K562 (cell line): Measurements from ENCODE around the gene MRPL28. TPM values are rescaled to one million over a fixed set of nuclear protein-coding genes. Genes with fewer than 3 reads are reported as not detected.

ENCODE experiments used
- BCOR ChIP-seq: fragments of 450-650 bp; IDR thresholded peaks from 2 replicates; pipeline ENCODE4 v1.6.1; 2016
- CBFA2T2 ChIP-seq: fragments of 450-650 bp; conservative IDR thresholded peaks from 2 replicates; pipeline ENCODE4 v1.6.1; 2017; ENCODE audit warnings: mild to moderate bottlenecking
- GMEB1 ChIP-seq: fragments of 250-450 bp; sonication (Bioruptor Pico); IDR thresholded peaks from 2 replicates; pipeline ENCODE4 v1.4.0; 2020; ENCODE audit warnings: mild to moderate bottlenecking
- KLF6 ChIP-seq: fragments of 250-450 bp; sonication (Bioruptor Pico); IDR thresholded peaks from 2 replicates; pipeline ENCODE4 v1.4.0; 2020; ENCODE audit warnings: mild to moderate bottlenecking, moderate library complexity, borderline replicate concordance
- MAX ChIP-seq: sonication (generic); formaldehyde crosslinking; IDR thresholded peaks from 2 replicates; pipeline ENCODE4 v1.9.0; 2022; ENCODE audit warnings: mild to moderate bottlenecking, missing genetic modification reagents
- MLX ChIP-seq, 2 experiments: fragments of 450-650 bp in 1 of 2; sonication (generic) in 1 of 2; formaldehyde crosslinking; conservative IDR thresholded peaks; 2 replicates each; pipeline versions ENCODE4 v1.4.0 to v1.8.1; 2020 to 2022; ENCODE audit warnings: mild to moderate bottlenecking in 1 of 2, missing genetic modification reagents in 1 of 2
- NCOR1 ChIP-seq: fragments of 450-650 bp; IDR thresholded peaks from 2 replicates; pipeline ENCODE4 v1.6.1; 2016; ENCODE audit warnings: mild to moderate bottlenecking, moderate library complexity
- NFATC3 ChIP-seq: fragments of 450-650 bp; IDR thresholded peaks from 2 replicates; pipeline ENCODE4 v1.6.1; 2017; ENCODE audit warnings: mild to moderate bottlenecking
- NFXL1 ChIP-seq: fragments of 450-650 bp; formaldehyde crosslinking; IDR thresholded peaks from 2 replicates; pipeline ENCODE4 v1.4.0; 2021; ENCODE audit warnings: mild to moderate bottlenecking
- NR0B1 ChIP-seq: fragments of 450-650 bp; IDR thresholded peaks from one replicate; pipeline ENCODE4 v1.6.1; 2018; ENCODE audit warnings: mild to moderate bottlenecking, moderate library complexity; ENCODE audit not compliant: partially characterized antibody
- PHF20 ChIP-seq: fragments of 450-650 bp; IDR thresholded peaks from 2 replicates; pipeline ENCODE4 v1.6.1; 2018; ENCODE audit not compliant: partially characterized antibody
- PKNOX1 ChIP-seq: fragments of 450-650 bp; IDR thresholded peaks from 2 replicates; pipeline ENCODE4 v1.6.1; 2016
- PTBP1 ChIP-seq: fragments of 200-400 bp; formaldehyde crosslinking; IDR thresholded peaks from 2 replicates; pipeline ENCODE4 v1.6.1; 2017; ENCODE audit warnings: low read depth, low read length
- SNRNP70 ChIP-seq: fragments of 200-400 bp; formaldehyde crosslinking; optimal IDR thresholded peaks from 2 replicates; pipeline ENCODE3; 2017; ENCODE audit warnings: low read depth, low read length
- TAF1 ChIP-seq: IDR thresholded peaks from 2 replicates; pipeline ENCODE4 v1.6.1; 2011; ENCODE audit warnings: mild to moderate bottlenecking, low read length, moderate library complexity; ENCODE audit not compliant: insufficient read depth, control insufficient read depth, severe bottlenecking; ENCODE audit errors: extremely low read depth
- TEAD1 ChIP-seq, 2 experiments: fragments of 450-650 bp in 1 of 2; sonication (generic) in 1 of 2; formaldehyde crosslinking; IDR thresholded peaks; 2 replicates each; pipeline versions ENCODE4 v1.4.0 to v1.8.0; 2020 to 2022; ENCODE audit warnings: mild to moderate bottlenecking in 2 of 2, missing genetic modification reagents in 1 of 2
- ZFP91 ChIP-seq: sonication (generic); formaldehyde crosslinking; IDR thresholded peaks from 2 replicates; pipeline ENCODE4 v1.8.0; 2022; ENCODE audit warnings: mild to moderate bottlenecking, missing genetic modification reagents
- ZKSCAN8 ChIP-seq: fragments of 200-800 bp; sonication (Bioruptor generic); IDR thresholded peaks from 2 replicates; pipeline ENCODE4 v1.6.1; 2016; ENCODE audit warnings: missing genetic modification characterization, missing compliant biosample characterization
- ZNF174 ChIP-seq: fragments of 250-450 bp; sonication (Bioruptor Pico); IDR thresholded peaks from 2 replicates; pipeline ENCODE4 v1.4.0; 2020; ENCODE audit warnings: mild to moderate bottlenecking
- ZNF384 ChIP-seq: IDR thresholded peaks from 2 replicates; pipeline ENCODE4 v1.6.1; 2012; ENCODE audit warnings: low read depth, low read length, improper control_type of control experiment
- ZNF696 ChIP-seq: fragments of 250-450 bp; sonication (Bioruptor Pico); conservative IDR thresholded peaks from 2 replicates; pipeline ENCODE4 v1.4.0; 2020; ENCODE audit warnings: mild to moderate bottlenecking, moderate library complexity
- ZNF764 ChIP-seq: fragments of 250-450 bp; sonication (Bioruptor Pico); IDR thresholded peaks from 2 replicates; pipeline ENCODE4 v1.4.0; 2020; ENCODE audit warnings: low read depth, mild to moderate bottlenecking, moderate library complexity
- polyA plus RNA-seq, 8 experiments: library from polyadenylated mRNA; depleted of rRNA in 4 of 8; stranded (reverse) in 5 of 8; unstranded in 3 of 8; fragments of >200 nt; fragmentation: Nextera tagmentation in 2 of 8; fragmentation: Illumina TruSeq in 1 of 8; extraction: Ambion mirVana in 2 of 8; extraction: Trizol in 1 of 8; gene quantifications; 2 replicates each; pipeline versions ENCODE4 v1.2.1 to v1.2.3, GENCODE V29; 2011 to 2014; ENCODE audit warnings: inconsistent platforms in 1 of 8, missing spikeins in 1 of 8
- total RNA-seq, 7 experiments: library from RNA; depleted of rRNA in 6 of 7; stranded (reverse); fragments of >200 nt in 6 of 7; fragmentation: Illumina TruSeq in 2 of 7; extraction: Trizol in 2 of 7; gene quantifications; 2 replicates each; pipeline versions ENCODE4 v1.2.1 to v1.2.3, GENCODE V29; 2011 to 2021; ENCODE audit warnings: low replicate concordance in 1 of 7

Gene MRPL28
- total and polyA plus RNA-seq, 9 of the 15 experiments (the other 6 are each of a cell fraction or from before 2014, with no cell fraction given): 2.5 to 323 (median 175) TPM

- no peak for TF ChIP-seq ZFP91 (CRISPR knock-in tag)
- no peak for TF ChIP-seq BCOR
- no peak for TF ChIP-seq SNRNP70
- no peak for TF ChIP-seq PHF20
- no peak for TF ChIP-seq PTBP1
- TF ChIP-seq ZNF764 (CRISPR knock-in tag): no peak
- TF ChIP-seq TAF1: peak; percentile 24
- no peak for TF ChIP-seq NFATC3
- TF ChIP-seq ZNF384: peak; percentile 94
- TF ChIP-seq MAX (CRISPR knock-in tag): no peak
- no peak for TF ChIP-seq ZKSCAN8
- no peak for TF ChIP-seq ZNF696 (CRISPR knock-in tag)
- TF ChIP-seq MLX (CRISPR knock-in tag; conservative IDR thresholded peaks at IDR 0.05): no peak
- no peak for TF ChIP-seq NR0B1
- TF ChIP-seq CBFA2T2: no peak
- no peak for TF ChIP-seq GMEB1
- TF ChIP-seq NCOR1: no peak
- no peak for TF ChIP-seq NFXL1
- TF ChIP-seq TEAD1 (CRISPR knock-in tag; IDR thresholded peaks at IDR 0.05): no peak
- no peak for TF ChIP-seq ZNF174 (CRISPR knock-in tag)
- peak; percentile 26; the same call in 1 of the 2 replicates for TF ChIP-seq PKNOX1
- TF ChIP-seq KLF6: no peak
Measured at GRCh38 chr16:386641-387156, 16.4 kb upstream of the MRPL28 start (continued).
